ENCODE data around the gene ATOH8.

The ATOH8 gene

GRCh38 chr2:85786444-85786843 is 32.7 kb downstream of the ATOH8 start:
- peaks cover 5% of the 10 kb centered on the region for H3K4me1 Mint-ChIP-seq

GRCh38 chr2:85786865-85787264 is 33.1 kb downstream of the ATOH8 start:
- Mint-ChIP-seq H3K4me3 (no peak overlapping the region), H3K4me1 (peaks cover 5% of the 10 kb centered on the region), H3K27ac (no peak overlapping the region), H3K9me3 (no peaks in the 10 kb centered on the region), H3K27me3 (peaks cover 4% of the 10 kb centered on the region), H3K36me3 (ENCODE audit: low read depth) (no peaks in the 10 kb centered on the region)
- no peak for ATAC-seq
- no peak for DNase-seq

More at GRCh38 chr2:85786444-85786843, 32.7 kb downstream of the ATOH8 start:
- Mint-ChIP-seq H3K9me3 (no peaks in the 10 kb centered on the region), H3K36me3 (ENCODE audit: low read depth) (no peaks in the 10 kb centered on the region), H3K27me3 (peaks cover 4% of the 10 kb centered on the region), H3K4me3 (no peak overlapping the region), H3K27ac (no peak overlapping the region)
- no peak for DNase-seq
- ATAC-seq = no peak

- Mint-ChIP-seq H3K36me3 (ENCODE audit: low read depth) (no peaks in the 10 kb centered on the region), H3K27ac (no peak overlapping the region), H3K4me3 (no peak overlapping the region), H3K27me3 (peaks cover 4% of the 10 kb centered on the region), H3K9me3 (no peaks in the 10 kb centered on the region), H3K4me1 (peaks cover 5% of the 10 kb centered on the region)
- no peak for DNase-seq
- no peak for ATAC-seq
These were observed 33.6 kb downstream of the ATOH8 start for GRCh38 chr2:85787282-85787980.

GRCh38 chr2:85787981-85788340 is 34.2 kb downstream of the ATOH8 start:
- Mint-ChIP-seq H3K9me3 (no peaks in the 10 kb centered on the region), H3K27me3 (peaks cover 4% of the 10 kb centered on the region), H3K36me3 (ENCODE audit: low read depth) (no peaks in the 10 kb centered on the region), H3K27ac (no peak overlapping the region), H3K4me1 (peaks cover 5% of the 10 kb centered on the region), H3K4me3 (no peak overlapping the region)
- no peak for DNase-seq
- ATAC-seq = no peak

- Mint-ChIP-seq H3K4me1 (peaks cover 5% of the 10 kb centered on the region), H3K4me3 (no peak overlapping the region), H3K36me3 (ENCODE audit: low read depth) (no peaks in the 10 kb centered on the region), H3K27me3 (peaks cover 2% of the 10 kb centered on the region), H3K9me3 (no peaks in the 10 kb centered on the region), H3K27ac (no peak overlapping the region)
- no peak for DNase-seq
- no peak for ATAC-seq
These were observed 34.8 kb downstream of the ATOH8 start for GRCh38 chr2:85788603-85789002.

- H3K36me3 Mint-ChIP-seq (ENCODE audit: low read depth) = no peaks in the 10 kb centered on the region
- H3K4me3 Mint-ChIP-seq = no peak overlapping the region
These were observed 35.5 kb downstream of the ATOH8 start for GRCh38 chr2:85789271-85789670.

GRCh38 chr2:85790032-85790431 is 36.2 kb downstream of the ATOH8 start:
- H3K36me3 Mint-ChIP-seq (ENCODE audit: low read depth) = no peaks in the 10 kb centered on the region
- H3K9me3 Mint-ChIP-seq = no peaks in the 10 kb centered on the region
- DNase-seq = no peak
- H3K27ac Mint-ChIP-seq = no peak overlapping the region
- ATAC-seq = no peak
- no peak overlapping the region for H3K4me3 Mint-ChIP-seq
- peaks cover 5% of the 10 kb centered on the region for H3K4me1 Mint-ChIP-seq
- H3K27me3 Mint-ChIP-seq = peaks cover 2% of the 10 kb centered on the region

More at GRCh38 chr2:85789271-85789670, 35.5 kb downstream of the ATOH8 start:
- H3K27ac Mint-ChIP-seq = no peak overlapping the region
- peaks cover 5% of the 10 kb centered on the region for H3K4me1 Mint-ChIP-seq
- DNase-seq (no peak), ATAC-seq (no peak)
- no peaks in the 10 kb centered on the region for H3K9me3 Mint-ChIP-seq
- peaks cover 2% of the 10 kb centered on the region for H3K27me3 Mint-ChIP-seq

- no peak overlapping the region for H3K4me3 Mint-ChIP-seq
- no peaks in the 10 kb centered on the region for H3K27me3 Mint-ChIP-seq
These were observed 36.9 kb downstream of the ATOH8 start for GRCh38 chr2:85790499-85791188.

GRCh38 chr2:85791704-85792565 is 38.1 kb downstream of the ATOH8 start:
- no peaks in the 10 kb centered on the region for H3K9me3 Mint-ChIP-seq
- no peak overlapping the region for H3K27ac Mint-ChIP-seq
- H3K36me3 Mint-ChIP-seq (ENCODE audit: low read depth) = no peaks in the 10 kb centered on the region
- no peak for DNase-seq
- H3K4me3 Mint-ChIP-seq = no peak overlapping the region
- H3K4me1 Mint-ChIP-seq = no peaks in the 10 kb centered on the region
- ATAC-seq = no peak
- H3K27me3 Mint-ChIP-seq = no peaks in the 10 kb centered on the region

More at GRCh38 chr2:85790499-85791188, 36.9 kb downstream of the ATOH8 start:
- Mint-ChIP-seq H3K4me1 (no peaks in the 10 kb centered on the region), H3K9me3 (no peaks in the 10 kb centered on the region), H3K27ac (no peak overlapping the region), H3K36me3 (ENCODE audit: low read depth) (no peaks in the 10 kb centered on the region)
- no peak for ATAC-seq
- no peak for DNase-seq

- H3K27ac Mint-ChIP-seq = no peak overlapping the region
- H3K27me3 Mint-ChIP-seq = peaks cover 3% of the 10 kb centered on the region
- no peak overlapping the region for H3K4me3 Mint-ChIP-seq
- no peaks in the 10 kb centered on the region for H3K36me3 Mint-ChIP-seq (ENCODE audit: low read depth)
- no peak for ATAC-seq
- no peaks in the 10 kb centered on the region for H3K9me3 Mint-ChIP-seq
- DNase-seq = no peak
- no peaks in the 10 kb centered on the region for H3K4me1 Mint-ChIP-seq
These were observed 39.1 kb downstream of the ATOH8 start for GRCh38 chr2:85792783-85793441.

- Mint-ChIP-seq H3K36me3 (ENCODE audit: low read depth) (no peaks in the 10 kb centered on the region), H3K27ac (no peak overlapping the region), H3K4me3 (no peak overlapping the region), H3K27me3 (peaks cover 3% of the 10 kb centered on the region), H3K4me1 (no peaks in the 10 kb centered on the region), H3K9me3 (no peaks in the 10 kb centered on the region)
- ATAC-seq (no peak), DNase-seq (no peak)
These were observed 39.8 kb downstream of the ATOH8 start for GRCh38 chr2:85793584-85793983.

- no peak for ATAC-seq
- no peak overlapping the region for H3K4me3 Mint-ChIP-seq
- H3K27me3 Mint-ChIP-seq = peaks cover 3% of the 10 kb centered on the region
- H3K4me1 Mint-ChIP-seq = no peaks in the 10 kb centered on the region
- DNase-seq = no peak
- no peak overlapping the region for H3K27ac Mint-ChIP-seq
- no peaks in the 10 kb centered on the region for H3K36me3 Mint-ChIP-seq (ENCODE audit: low read depth)
- H3K9me3 Mint-ChIP-seq = no peaks in the 10 kb centered on the region
These were observed 40.2 kb downstream of the ATOH8 start for GRCh38 chr2:85794038-85794441.

GRCh38 chr2:85794491-85795121 is 40.8 kb downstream of the ATOH8 start:
- no peak for ATAC-seq
- Mint-ChIP-seq H3K27ac (no peak overlapping the region), H3K27me3 (peaks cover 3% of the 10 kb centered on the region)

More at GRCh38 chr2:85794491-85795121, 40.8 kb downstream of the ATOH8 start:
- Mint-ChIP-seq H3K9me3 (no peaks in the 10 kb centered on the region), H3K36me3 (ENCODE audit: low read depth) (no peaks in the 10 kb centered on the region), H3K4me1 (no peaks in the 10 kb centered on the region), H3K4me3 (no peak overlapping the region)
- DNase-seq = no peak

Data from activated naive CD8-positive, alpha-beta T cell treated with anti-CD3 and anti-CD28 coated beads, Interleukin-2, amount 50 U/mL, for 24 hours (primary cell).